GM10248 (cell line): ENCODE results near the gene GPATCH3.
"Not testable (repeated sequence)": the region's sequence is repeated elsewhere in the genome, so short reads cannot be mapped to it uniquely, and the experiment has no call there.

ENCODE experiments used
- CTCF ChIA-PET: fragments of 300-600 bp; sonication (Branson Sonifier 250); formaldehyde crosslinking; extraction: SDS; loops from one replicate; lab custom pipeline; 2021; ENCODE audit warnings: antibody characterized with exemption; lab: Yijun Ruan, JAX
- POLR2A ChIA-PET: fragments of 350-650 bp; sonication (Branson Sonifier 250); formaldehyde crosslinking; extraction: SDS; loops from one replicate; lab custom pipeline; 2020; ENCODE audit warnings: antibody characterized with exemption; lab: Yijun Ruan, JAX
- DNase-seq: peaks from one replicate; pipeline ENCODE4 v3.0.0; 2012; ENCODE audit errors: extremely low spot score
- TF ChIP-seq, protein P1 (sequence below): IDR thresholded peaks from 2 replicates; pipeline ENCODE4 v1.5.1; 2012; ENCODE audit warnings: mild to moderate bottlenecking, low read depth; ENCODE audit errors: extremely low read depth, missing control alignments, control extremely low read depth

GPATCH3 gene

DNA sequence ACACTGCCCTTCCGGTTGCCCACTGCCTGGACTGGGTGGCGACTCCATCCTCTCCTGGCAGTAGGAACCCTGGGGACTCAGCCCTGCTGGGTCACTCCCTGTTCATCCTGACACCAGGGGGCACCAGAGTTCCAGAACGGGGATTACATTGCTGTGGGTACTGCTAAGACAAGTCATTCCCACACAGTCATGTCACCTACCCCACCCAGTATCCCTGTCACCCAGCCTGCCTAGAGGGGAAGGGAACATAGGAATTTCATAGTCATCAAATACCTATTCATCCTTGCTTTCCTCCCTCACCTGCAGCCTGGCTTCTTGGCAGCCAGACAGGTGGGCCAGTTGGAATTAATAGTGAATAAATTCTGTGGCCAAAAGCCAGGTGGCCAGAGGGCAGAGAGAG is 47.1 kb downstream of the GPATCH3 start:
- POLR2A ChIA-PET = no interaction called here
- CTCF ChIA-PET = interaction anchor here (1.5 to 3.7 kb wide), 3 partner anchors 9 to 26 kb away, joined by 3 to 16 read pairs (median 8); no protein-coding TSS in a partner anchor
- TF ChIP-seq, protein P1, sequence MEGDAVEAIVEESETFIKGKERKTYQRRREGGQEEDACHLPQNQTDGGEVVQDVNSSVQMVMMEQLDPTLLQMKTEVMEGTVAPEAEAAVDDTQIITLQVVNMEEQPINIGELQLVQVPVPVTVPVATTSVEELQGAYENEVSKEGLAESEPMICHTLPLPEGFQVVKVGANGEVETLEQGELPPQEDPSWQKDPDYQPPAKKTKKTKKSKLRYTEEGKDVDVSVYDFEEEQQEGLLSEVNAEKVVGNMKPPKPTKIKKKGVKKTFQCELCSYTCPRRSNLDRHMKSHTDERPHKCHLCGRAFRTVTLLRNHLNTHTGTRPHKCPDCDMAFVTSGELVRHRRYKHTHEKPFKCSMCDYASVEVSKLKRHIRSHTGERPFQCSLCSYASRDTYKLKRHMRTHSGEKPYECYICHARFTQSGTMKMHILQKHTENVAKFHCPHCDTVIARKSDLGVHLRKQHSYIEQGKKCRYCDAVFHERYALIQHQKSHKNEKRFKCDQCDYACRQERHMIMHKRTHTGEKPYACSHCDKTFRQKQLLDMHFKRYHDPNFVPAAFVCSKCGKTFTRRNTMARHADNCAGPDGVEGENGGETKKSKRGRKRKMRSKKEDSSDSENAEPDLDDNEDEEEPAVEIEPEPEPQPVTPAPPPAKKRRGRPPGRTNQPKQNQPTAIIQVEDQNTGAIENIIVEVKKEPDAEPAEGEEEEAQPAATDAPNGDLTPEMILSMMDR = peak; percentile 70
- DNase-seq = peak; percentile 82

DNA sequence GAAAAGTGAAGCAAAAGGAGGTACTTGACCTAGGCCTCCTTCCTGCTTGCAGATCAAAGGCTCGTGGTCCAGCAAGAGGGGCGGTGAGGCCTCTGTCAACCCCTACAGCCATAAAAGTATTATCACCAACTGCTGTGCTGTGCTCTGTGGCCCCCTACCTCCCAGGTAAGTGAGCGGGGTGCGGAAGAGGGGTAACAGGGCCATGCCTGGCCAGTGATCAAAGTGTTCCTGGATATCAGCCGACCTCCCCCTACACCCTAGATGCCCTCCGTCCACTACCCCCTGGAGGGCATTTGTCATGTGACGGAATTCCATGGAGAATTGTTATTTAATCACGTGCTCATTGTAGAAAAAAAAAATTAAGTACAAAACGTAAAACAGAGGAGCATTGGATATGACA is 47.6 kb downstream of the GPATCH3 start:
- POLR2A ChIA-PET = no interaction called here
- DNase-seq = no peak
- CTCF ChIA-PET = interaction anchor here (1.5 to 5.0 kb wide), 4 partner anchors 10 to 29 kb away, joined by 3 to 72 read pairs (median 12); partner anchors contain the start of gene SFN
- TF ChIP-seq, protein P1 = no peak

DNA sequence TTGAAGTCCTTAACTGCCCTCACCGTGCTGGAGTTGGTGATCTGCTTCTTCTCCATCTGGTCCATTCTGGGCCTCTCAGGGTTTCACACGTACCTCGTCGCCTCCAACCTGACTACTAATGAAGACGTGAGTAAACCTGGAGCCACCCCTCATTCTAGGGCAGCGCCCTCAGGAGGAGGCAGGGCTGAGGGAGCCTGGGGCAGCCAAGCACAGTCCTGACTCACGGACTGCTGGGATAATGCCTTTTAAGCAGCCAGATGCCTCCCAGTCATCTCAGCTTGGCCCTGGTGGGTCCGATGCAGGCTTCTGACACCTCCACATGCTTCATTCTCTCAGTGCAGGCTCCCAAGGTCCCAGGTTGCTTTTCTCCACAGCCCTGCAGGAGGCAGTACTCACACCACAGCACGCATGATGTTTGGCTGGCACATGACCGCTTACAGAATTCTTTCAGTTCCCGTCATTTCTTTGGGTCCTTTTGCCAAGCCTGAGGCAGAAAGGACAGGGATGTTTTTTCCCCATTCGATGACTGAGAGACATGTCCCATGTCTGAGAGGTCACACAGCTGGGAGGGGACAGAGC is 49.1 kb downstream of the GPATCH3 start:
- CTCF ChIA-PET = interaction anchor here (0.9 to 5.0 kb wide), 8 partner anchors 10 to 249 kb away, joined by 3 to 72 read pairs (median 7); partner anchors contain the start of gene SFN
- POLR2A ChIA-PET = no interaction called here
- TF ChIP-seq, protein P1 = no peak
- DNase-seq = no peak

DNA sequence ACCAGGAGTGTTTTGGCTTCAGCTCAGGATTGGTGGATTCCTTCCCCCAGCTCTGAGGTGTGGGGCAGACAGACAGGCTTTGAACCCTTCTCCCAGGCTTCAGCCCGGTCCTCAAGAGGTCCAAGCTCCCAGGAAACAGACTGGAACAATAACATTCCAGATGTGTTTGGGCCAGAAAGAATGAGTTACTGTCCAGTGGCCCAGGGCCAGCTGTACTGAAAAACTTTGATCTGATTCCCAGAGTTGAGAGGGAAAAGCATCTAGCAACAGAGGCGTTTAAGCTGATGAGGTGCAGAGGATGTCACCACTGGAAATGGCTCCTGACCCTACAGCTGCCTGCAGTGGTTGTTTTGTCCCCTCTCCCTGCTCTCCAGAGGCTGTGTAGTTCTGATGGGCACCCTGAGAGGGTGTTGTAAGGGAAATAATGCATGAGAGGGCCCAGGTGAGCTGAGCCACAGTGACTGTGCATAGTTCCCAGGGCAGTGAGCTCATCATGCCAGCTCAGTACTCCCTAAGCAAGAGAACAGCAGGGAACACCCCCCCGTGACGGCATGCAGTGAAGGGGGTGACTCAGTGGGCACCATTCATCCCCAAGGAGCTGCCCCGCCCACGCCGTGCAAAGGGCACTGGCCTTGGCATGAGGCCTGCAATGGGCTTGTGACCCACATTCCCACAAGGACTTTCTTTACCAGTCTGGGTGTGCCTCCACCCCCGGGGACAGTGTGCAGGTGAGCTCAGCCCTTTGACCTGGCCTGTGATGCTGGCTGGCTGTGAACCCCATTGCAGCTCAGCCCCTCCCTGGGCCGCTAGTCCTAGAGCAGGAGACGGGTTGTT is 51.1 kb downstream of the GPATCH3 start:
- ChIA-PET CTCF (interaction anchor here (0.6 to 5.0 kb wide), 10 partner anchors 8 to 58 kb away, joined by 3 to 72 read pairs (median 6); partner anchors contain the start of genes SFN and ZDHHC18), POLR2A (interaction anchor here (2.1 kb wide), 1 partner anchor 10 kb away, joined by 8 read pairs; no protein-coding TSS in a partner anchor)
- TF ChIP-seq, protein P1 = no peak
- no peak for DNase-seq

DNA sequence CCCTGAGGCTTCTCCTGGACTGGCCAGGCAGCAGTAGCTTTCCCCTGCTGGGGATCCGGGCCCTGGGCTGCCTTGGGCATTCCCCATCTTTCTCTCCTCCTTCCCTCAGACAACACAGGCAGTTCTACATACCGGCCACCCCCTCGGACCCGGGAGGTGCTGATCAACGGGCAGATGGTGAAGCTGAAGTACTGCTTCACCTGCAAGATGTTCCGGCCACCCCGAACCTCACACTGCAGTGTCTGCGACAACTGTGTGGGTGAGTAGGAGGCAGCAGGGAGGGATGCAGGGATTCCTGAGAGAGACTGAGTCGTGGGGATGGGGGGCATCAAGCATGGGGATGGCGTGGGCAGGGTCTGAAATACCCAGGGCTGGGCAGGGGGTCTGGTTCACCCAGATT is 51.8 kb downstream of the GPATCH3 start:
- ChIA-PET POLR2A (interaction anchor here (0.9 kb wide), 1 partner anchor 10 kb away, joined by 4 read pairs; no protein-coding TSS in a partner anchor), CTCF (interaction anchor here (0.8 to 5.0 kb wide), 8 partner anchors 10 to 246 kb away, joined by 3 to 72 read pairs (median 8); partner anchors contain the start of genes SFN and ZDHHC18)
- TF ChIP-seq, protein P1 = no peak
- DNase-seq = no peak

DNA sequence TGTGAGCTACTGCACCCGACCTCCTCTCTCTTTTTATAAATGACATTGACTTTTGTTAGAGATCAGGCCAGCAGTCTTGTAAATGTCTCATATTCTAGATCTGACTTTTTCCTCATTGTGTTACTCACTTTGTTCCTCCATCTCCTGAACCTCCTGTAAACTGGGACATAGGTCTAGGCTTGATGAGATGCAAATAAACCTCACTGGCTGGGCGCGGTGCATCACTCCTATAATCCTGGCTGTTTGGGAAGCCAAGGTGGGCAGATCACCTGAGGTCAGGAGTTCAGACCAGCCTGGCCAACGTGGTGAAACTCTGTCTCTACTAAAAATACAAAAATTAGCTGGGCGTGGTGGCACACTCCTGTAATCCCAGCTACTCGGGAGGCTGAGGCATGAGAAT is 52.4 kb downstream of the GPATCH3 start:
- DNase-seq = not testable (repeated sequence)
- ChIA-PET POLR2A (interaction anchor here (0.9 kb wide), 1 partner anchor 9 kb away, joined by 4 read pairs; no protein-coding TSS in a partner anchor), CTCF (interaction anchor here (1.3 to 5.0 kb wide), 2 partner anchors 15 to 246 kb away, joined by 7 to 72 read pairs; partner anchors contain the start of gene SFN)
